Parathyroid adenoma (tissue), 2 donors: ENCODE results near the gene GDPD5.
"Not testable (repeated sequence)": the region's sequence is repeated elsewhere in the genome, so short reads cannot be mapped to it uniquely, and the experiment has no call there.

Source experiments
- H2AFZ ChIP-seq: fragments of 300-600 bp; sonication (generic); one replicate; pipeline ENCODE4 v1.7.0; 2017; ENCODE audit warnings: antibody characterized with exemption, mild to moderate bottlenecking
- H3K27ac ChIP-seq: fragments of 300-600 bp; sonication (generic); one replicate; pipeline ENCODE4 v1.7.0; 2017
- H3K27me3 ChIP-seq: fragments of 300-600 bp; sonication (generic); one replicate; pipeline ENCODE4 v1.7.0; 2017; ENCODE audit warnings: low read length; ENCODE audit not compliant: control insufficient read depth, insufficient read depth
- H3K36me3 ChIP-seq: fragments of 300-600 bp; sonication (generic); one replicate; pipeline ENCODE4 v1.7.0; 2017; ENCODE audit warnings: low read length; ENCODE audit not compliant: control insufficient read depth, insufficient read depth
- H3K4me1 ChIP-seq: fragments of 300-600 bp; sonication (generic); one replicate; pipeline ENCODE4 v1.7.0; 2017; ENCODE audit warnings: control low read depth
- H3K4me2 ChIP-seq: fragments of 300-600 bp; sonication (generic); one replicate; pipeline ENCODE4 v1.7.0; 2017; ENCODE audit warnings: low read length
- H3K4me3 ChIP-seq: fragments of 300-600 bp; sonication (generic); one replicate; pipeline ENCODE4 v1.7.0; 2017; ENCODE audit warnings: low read depth, low read length
- H3K79me2 ChIP-seq: fragments of 300-600 bp; sonication (generic); one replicate; pipeline ENCODE4 v1.7.0; 2017; ENCODE audit warnings: control low read depth
- H3K9ac ChIP-seq: fragments of 300-600 bp; sonication (generic); one replicate; pipeline ENCODE4 v1.7.0; 2017; ENCODE audit warnings: mild to moderate bottlenecking
- H3K9me3 ChIP-seq: fragments of 300-600 bp; sonication (generic); one replicate; pipeline ENCODE4 v1.7.0; 2017; ENCODE audit warnings: low read length; ENCODE audit not compliant: control insufficient read depth
- TF ChIP-seq, protein P1 (sequence below): fragments of 300-600 bp; sonication (generic); IDR thresholded peaks from one replicate; pipeline ENCODE4 v1.7.0; 2017; ENCODE audit warnings: antibody characterized with exemption, mild to moderate bottlenecking
- donor health status: primary hyperparathyroidism.

Gene GDPD5

GRCh38 chr11:75421035-75421602, 104.6 kb downstream of the GDPD5 start:
- no peaks in the 10 kb centered on the region for H3K79me2 ChIP-seq
- H3K4me2 ChIP-seq, result no peak overlapping the region
- H3K4me1 ChIP-seq, result no peaks in the 10 kb centered on the region
- H3K36me3 ChIP-seq, result no peaks in the 10 kb centered on the region
- TF ChIP-seq, protein P1, sequence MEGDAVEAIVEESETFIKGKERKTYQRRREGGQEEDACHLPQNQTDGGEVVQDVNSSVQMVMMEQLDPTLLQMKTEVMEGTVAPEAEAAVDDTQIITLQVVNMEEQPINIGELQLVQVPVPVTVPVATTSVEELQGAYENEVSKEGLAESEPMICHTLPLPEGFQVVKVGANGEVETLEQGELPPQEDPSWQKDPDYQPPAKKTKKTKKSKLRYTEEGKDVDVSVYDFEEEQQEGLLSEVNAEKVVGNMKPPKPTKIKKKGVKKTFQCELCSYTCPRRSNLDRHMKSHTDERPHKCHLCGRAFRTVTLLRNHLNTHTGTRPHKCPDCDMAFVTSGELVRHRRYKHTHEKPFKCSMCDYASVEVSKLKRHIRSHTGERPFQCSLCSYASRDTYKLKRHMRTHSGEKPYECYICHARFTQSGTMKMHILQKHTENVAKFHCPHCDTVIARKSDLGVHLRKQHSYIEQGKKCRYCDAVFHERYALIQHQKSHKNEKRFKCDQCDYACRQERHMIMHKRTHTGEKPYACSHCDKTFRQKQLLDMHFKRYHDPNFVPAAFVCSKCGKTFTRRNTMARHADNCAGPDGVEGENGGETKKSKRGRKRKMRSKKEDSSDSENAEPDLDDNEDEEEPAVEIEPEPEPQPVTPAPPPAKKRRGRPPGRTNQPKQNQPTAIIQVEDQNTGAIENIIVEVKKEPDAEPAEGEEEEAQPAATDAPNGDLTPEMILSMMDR, result no peak
- no peak overlapping the region for H2AFZ ChIP-seq
- no peak overlapping the region for H3K27ac ChIP-seq
- no peaks in the 10 kb centered on the region for H3K27me3 ChIP-seq
- no peaks in the 10 kb centered on the region for H3K9me3 ChIP-seq
- H3K4me3 ChIP-seq, result no peak overlapping the region
- no peak overlapping the region for H3K9ac ChIP-seq

DNA sequence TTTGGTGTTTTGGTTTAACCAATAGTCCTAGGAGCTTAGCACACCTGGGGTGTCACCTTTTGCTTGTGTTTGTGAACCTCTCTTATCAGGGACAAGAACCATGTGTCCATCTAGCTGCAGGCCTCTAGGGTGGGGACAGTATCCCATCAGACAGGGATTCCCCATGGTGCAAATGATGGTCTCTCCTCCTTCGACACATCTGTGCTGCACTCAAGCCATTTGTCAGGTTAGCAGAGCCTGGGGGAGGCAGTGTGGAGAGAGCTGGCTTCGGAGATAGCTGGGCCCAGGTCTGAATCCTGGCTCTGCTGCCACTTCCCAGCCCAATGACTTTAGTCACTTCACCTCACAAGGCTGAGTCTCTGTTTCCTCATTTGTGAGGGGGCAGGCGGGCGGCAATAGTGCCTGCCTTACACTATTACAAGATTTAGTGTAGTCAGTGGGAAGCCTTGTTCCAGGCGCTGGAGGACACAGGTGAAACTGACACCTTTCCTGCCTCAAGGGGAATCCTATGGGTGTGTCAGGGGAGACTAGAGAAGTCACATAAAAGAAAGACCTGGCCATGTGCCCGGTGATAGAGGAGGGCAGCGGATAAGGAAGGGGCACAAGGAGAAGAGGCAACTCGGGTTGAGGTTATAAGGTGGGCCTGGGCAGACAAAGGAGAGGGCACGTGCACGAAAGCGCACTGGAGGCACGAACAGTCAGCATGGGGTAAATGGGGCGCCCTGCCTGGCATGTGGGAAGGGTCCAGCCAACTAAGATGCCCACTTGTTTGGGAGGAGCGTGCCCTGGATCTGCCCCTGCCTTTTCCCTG, 105.3 kb downstream of the GDPD5 start:
- Histone ChIP-seq H3K4me1 (no peaks in the 10 kb centered on the region), H3K4me3 (no peak overlapping the region), H3K36me3 (no peaks in the 10 kb centered on the region), H3K79me2 (no peaks in the 10 kb centered on the region), H2AFZ (no peak overlapping the region), H3K27ac (no peak overlapping the region), H3K27me3 (no peaks in the 10 kb centered on the region), H3K4me2 (no peak overlapping the region), H3K9ac (no peak overlapping the region), H3K9me3 (no peaks in the 10 kb centered on the region)
- TF ChIP-seq, protein P1, result no peak

- H3K79me2 ChIP-seq, result no peaks in the 10 kb centered on the region
- H3K9me3 ChIP-seq, result no peaks in the 10 kb centered on the region
- TF ChIP-seq, protein P1, result no peak
- H3K27ac ChIP-seq, result no peak overlapping the region
- H3K9ac ChIP-seq, result no peak overlapping the region
- no peak overlapping the region for H3K4me2 ChIP-seq
- H3K27me3 ChIP-seq, result no peaks in the 10 kb centered on the region
- H3K36me3 ChIP-seq, result no peaks in the 10 kb centered on the region
- H3K4me3 ChIP-seq, result no peak overlapping the region
- no peaks in the 10 kb centered on the region for H3K4me1 ChIP-seq
- no peak overlapping the region for H2AFZ ChIP-seq
Measured at GRCh38 chr11:75413864-75414263, 111.9 kb downstream of the GDPD5 start.

- H3K9me3 ChIP-seq, H3K4me2 ChIP-seq, H3K4me1 ChIP-seq, H3K27me3 ChIP-seq, H2AFZ ChIP-seq, H3K9ac ChIP-seq, H3K79me2 ChIP-seq, H3K4me3 ChIP-seq, H3K36me3 ChIP-seq, H3K27ac ChIP-seq: not testable (repeated sequence)
Measured at GRCh38 chr11:75413146-75413545, 112.6 kb downstream of the GDPD5 start.

DNA sequence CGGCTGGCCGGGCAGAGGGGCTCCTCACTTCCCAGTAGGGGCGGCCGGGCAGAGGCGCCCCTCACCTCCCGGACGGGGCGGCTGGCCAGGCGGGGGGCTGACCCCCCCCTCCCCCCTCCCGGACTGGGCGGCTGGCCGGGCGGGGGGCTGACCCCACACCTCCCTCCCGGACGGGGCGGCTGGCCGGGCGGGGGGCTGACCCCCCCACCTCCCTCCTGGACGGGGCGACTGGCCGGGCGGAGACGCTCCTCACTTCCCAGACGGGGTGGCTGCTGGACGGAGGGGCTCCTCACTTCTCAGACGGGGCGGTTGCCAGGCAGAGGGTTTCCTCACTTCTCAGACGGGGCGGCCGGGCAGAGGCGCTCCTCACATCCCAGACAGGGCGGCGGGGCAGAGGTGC, 115.8 kb downstream of the GDPD5 start:
- not testable (repeated sequence) for H3K4me2 ChIP-seq, H3K4me3 ChIP-seq, H3K4me1 ChIP-seq, H3K27me3 ChIP-seq, H3K27ac ChIP-seq, H3K9me3 ChIP-seq, H3K9ac ChIP-seq, H2AFZ ChIP-seq, H3K36me3 ChIP-seq, H3K79me2 ChIP-seq

DNA sequence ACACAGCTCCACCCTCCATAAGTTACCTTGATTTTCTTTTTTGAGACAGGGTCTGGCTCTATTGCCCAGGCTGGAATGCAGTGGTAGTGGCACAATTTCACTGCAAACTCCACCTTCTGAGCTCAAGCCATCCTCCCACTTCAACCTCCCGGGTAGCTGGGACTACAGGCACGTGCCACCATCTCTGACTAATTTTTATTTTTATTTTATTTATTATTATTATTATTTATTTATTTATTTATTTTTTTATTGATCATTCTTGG, 116.9 kb downstream of the GDPD5 start:
- Histone ChIP-seq H2AFZ (no peak overlapping the region), H3K9me3 (no peaks in the 10 kb centered on the region), H3K4me1 (no peaks in the 10 kb centered on the region), H3K4me3 (no peak overlapping the region), H3K27ac (no peak overlapping the region), H3K36me3 (no peaks in the 10 kb centered on the region), H3K79me2 (no peaks in the 10 kb centered on the region), H3K9ac (no peak overlapping the region), H3K4me2 (no peak overlapping the region), H3K27me3 (no peaks in the 10 kb centered on the region)
- TF ChIP-seq, protein P1, result no peak
